B cell (primary cell): Measurements from ENCODE around the gene PTPRN2. TPM values are rescaled to one million over a fixed set of nuclear protein-coding genes. Genes with fewer than 3 reads are reported as not detected.
"Not testable (repeated sequence)": the region's sequence is repeated elsewhere in the genome, so short reads cannot be mapped to it uniquely, and the experiment has no call there.

Source experiments
- ATAC-seq: fragments of 200-7000 bp; cut with Tn5 transposase; one replicate; pipeline ENCODE4 v1.10.0; 2021; ENCODE audit warnings: low read depth, mild to moderate bottlenecking, moderate number of reproducible peaks, moderate library complexity
- CTCF ChIA-PET: fragments of 350-600 bp; sonication (Branson Sonifier 250); formaldehyde crosslinking; loops from one replicate; lab custom pipeline; 2021; ENCODE audit warnings: antibody characterized with exemption, inconsistent platforms; lab: Charles Lee
- POLR2A ChIA-PET: fragments of 350-600 bp; sonication (Branson Sonifier 250); formaldehyde crosslinking; loops from one replicate; lab custom pipeline; 2021; ENCODE audit warnings: antibody characterized with exemption; lab: Charles Lee
- DNase-seq: peaks from one replicate; pipeline ENCODE4 v3.0.0; 2013
- H2AFZ ChIP-seq: 2 replicates; pipeline ENCODE4 v1.6.1; 2012; ENCODE audit warnings: mild to moderate bottlenecking, low read depth, low read length; ENCODE audit not compliant: insufficient read depth, poor library complexity, severe bottlenecking
- H3K27ac ChIP-seq, 2 donors: 1 replicate in 1 of 2; 2 replicates in 1 of 2; pipeline ENCODE4 v1.5.1; 2012 to 2013; ENCODE audit warnings: low read length in 2 of 2, mild to moderate bottlenecking in 2 of 2, moderate library complexity in 1 of 2
- H3K27me3 ChIP-seq, 4 experiments: fragments of 200-600 bp in 1 of 4; sonication (generic) in 1 of 4; replicated peaks in 1 of 4; 1 replicate in 2 of 4; 2 replicates in 2 of 4; pipeline versions ENCODE4 v1.6.1 to v1.7.0; 2013 to 2016; ENCODE audit warnings: low read length in 3 of 4, mild to moderate bottlenecking in 2 of 4, mixed read lengths in 1 of 4, moderate library complexity in 1 of 4; ENCODE audit not compliant: insufficient read depth in 4 of 4, control insufficient read depth in 3 of 4; ENCODE audit errors: control extremely low read depth in 1 of 4
- H3K36me3 ChIP-seq, 2 experiments: replicated peaks in 1 of 2; 1 replicate in 1 of 2; 2 replicates in 1 of 2; pipeline versions ENCODE4 v1.6.1 to v1.7.1; 2013; ENCODE audit warnings: low read length in 1 of 2; ENCODE audit not compliant: insufficient read depth in 2 of 2, control insufficient read depth in 1 of 2; ENCODE audit errors: control extremely low read depth in 1 of 2, extremely low read depth in 1 of 2
- H3K4me1 ChIP-seq, 2 donors: fragments of 200-600 bp in 1 of 2; sonication (generic) in 1 of 2; 1 replicate in 1 of 2; 2 replicates in 1 of 2; pipeline versions ENCODE4 v1.5.1 to v1.6.1; 2013 to 2017; ENCODE audit warnings: low read length in 2 of 2; ENCODE audit not compliant: control insufficient read depth in 2 of 2, insufficient read depth in 2 of 2
- H3K4me2 ChIP-seq: replicated peaks from 2 replicates; pipeline ENCODE3; 2012; ENCODE audit warnings: mild to moderate bottlenecking, low read depth, low read length; ENCODE audit not compliant: poor library complexity, severe bottlenecking
- H3K4me3 ChIP-seq, 5 experiments: fragments of 200-600 bp in 1 of 5; sonication (generic) in 1 of 5; 1 replicate in 3 of 5; 2 replicates in 2 of 5; pipeline versions ENCODE4 v1.5.1 to v1.7.0; 2011 to 2016; ENCODE audit warnings: low read length in 4 of 5, mild to moderate bottlenecking in 4 of 5, low read depth in 2 of 5, control low read depth in 1 of 5, moderate library complexity in 1 of 5; ENCODE audit not compliant: insufficient read depth in 1 of 5; ENCODE audit errors: control extremely low read depth in 1 of 5, extremely low read depth in 1 of 5
- H3K79me2 ChIP-seq: fragments of 200-600 bp; sonication (generic); one replicate; pipeline ENCODE4 v1.6.0; 2016; ENCODE audit warnings: low read length; ENCODE audit not compliant: control insufficient read depth, insufficient read depth
- H3K9ac ChIP-seq: fragments of 200-600 bp; sonication (generic); 2 replicates; pipeline ENCODE4 v1.6.1; 2017; ENCODE audit warnings: mild to moderate bottlenecking, low read length, moderate library complexity
- H3K9me3 ChIP-seq, 3 donors: one replicate each; pipeline versions ENCODE4 v1.6.1 to v1.7.1; 2013; ENCODE audit warnings: low read length in 2 of 3; ENCODE audit not compliant: control insufficient read depth in 2 of 3, insufficient read depth in 1 of 3; ENCODE audit errors: control extremely low read depth in 1 of 3
- H4K20me1 ChIP-seq: 2 replicates; pipeline ENCODE4 v1.6.0; 2012; ENCODE audit warnings: mild to moderate bottlenecking, low read length; ENCODE audit not compliant: insufficient read depth, control insufficient read depth, poor library complexity, severe bottlenecking
- H3K27ac Mint-ChIP-seq: one replicate; pipeline ENCODE4 v1.8.0; 2021; ENCODE audit warnings: mixed read lengths
- H3K27me3 Mint-ChIP-seq: one replicate; pipeline ENCODE4 v1.8.0; 2021; ENCODE audit warnings: mixed read lengths
- H3K4me1 Mint-ChIP-seq: one replicate; pipeline ENCODE4 v1.8.0; 2021; ENCODE audit warnings: mixed read lengths
- H3K4me3 Mint-ChIP-seq: one replicate; pipeline ENCODE4 v1.8.0; 2021; ENCODE audit warnings: mixed read lengths
- H3K9me3 Mint-ChIP-seq: one replicate; pipeline ENCODE4 v1.8.0; 2022; ENCODE audit warnings: mixed read lengths; ENCODE audit not compliant: insufficient read depth
- CTCF ChIP-seq: fragments of 200-600 bp; IDR thresholded peaks from one replicate; pipeline ENCODE4 v1.8.0; 2022; ENCODE audit warnings: antibody characterized with exemption, mild to moderate bottlenecking
- EZH2 ChIP-seq: IDR thresholded peaks from 2 replicates; pipeline ENCODE4 v1.6.1; 2012; ENCODE audit warnings: borderline replicate concordance, low read depth, mild to moderate bottlenecking, moderate library complexity, low read length; ENCODE audit not compliant: insufficient read depth, poor library complexity, severe bottlenecking
- WGBS: methylation state at CpG from one replicate; pipeline ENCODE4 v1.1.5; 2013; ENCODE audit warnings: missing lambda C conversion rate; ENCODE audit not compliant: insufficient coverage; 5-methylcytosine and 5-hydroxymethylcytosine counted together
- intact Hi-C: fragments of 100-400 bp; cut with micrococcal nuclease; formaldehyde crosslinking; loops from one replicate; pipeline ENCODE4 v1.10.0; 2022
- polyA plus RNA-seq: library from polyadenylated mRNA; depleted of rRNA; stranded (reverse); fragments of >200 nt; gene quantifications from 2 replicates; pipeline ENCODE4 v1.2.3, GENCODE V29; 2012
- total RNA-seq, 2 donors: library from RNA; stranded (reverse); fragments of 120-200 nt in 1 of 2; gene quantifications; 1 replicate in 1 of 2; 2 replicates in 1 of 2; pipeline versions ENCODE4 v1.2.3 to v1.2.4, GENCODE V29; 2013 to 2022

PTPRN2 gene
- total and polyA plus RNA-seq, 2 donors (not counting 1 experiment from before 2014, with no cell fraction given) = 2.0 to 5.0 TPM

GRCh38 chr7:158160199-158160598, 427.4 kb downstream of the PTPRN2 start:
- Mint-ChIP-seq H3K4me3 (no peak overlapping the region), H3K9me3 (peaks cover 12% of the 10 kb centered on the region), H3K4me1 (no peaks in the 10 kb centered on the region), H3K27me3 (no peaks in the 10 kb centered on the region), H3K27ac (no peak overlapping the region)
- H3K27ac ChIP-seq = no peak overlapping the region
- no peaks in the 10 kb centered on the region for H4K20me1 ChIP-seq
- DNase-seq (no peak), ATAC-seq (no peak)
- no peaks in the 10 kb centered on the region for H3K27me3 ChIP-seq
- H3K9me3 ChIP-seq = peaks cover 0 to 52% (median 0%) of the 10 kb centered on the region in 3 donors
- ChIA-PET CTCF (no interaction called here), POLR2A (no interaction called here)
- H3K79me2 ChIP-seq = no peaks in the 10 kb centered on the region
- no peaks in the 10 kb centered on the region for H3K4me1 ChIP-seq
- H3K4me3 ChIP-seq = no peak overlapping the region
- H3K9ac ChIP-seq = no peak overlapping the region
- H3K36me3 ChIP-seq = no peaks in the 10 kb centered on the region
- H3K4me2 ChIP-seq = no peak overlapping the region
- no peak for TF ChIP-seq EZH2
- no peak for TF ChIP-seq CTCF
- intact Hi-C loops = no loop called here
- 71% methylated on average over 5 of the region's 5 CpGs for WGBS
- no peak overlapping the region for H2AFZ ChIP-seq

GRCh38 chr7:158157460-158157859, 430.2 kb downstream of the PTPRN2 start:
- no peak overlapping the region for H3K27ac ChIP-seq
- POLR2A ChIA-PET = no interaction called here
- ATAC-seq = no peak
- CTCF ChIA-PET = no interaction called here
- Mint-ChIP-seq H3K4me1 (no peaks in the 10 kb centered on the region), H3K27me3 (no peaks in the 10 kb centered on the region), H3K9me3 (peaks cover 7% of the 10 kb centered on the region), H3K27ac (no peak overlapping the region), H3K4me3 (no peak overlapping the region)
- H4K20me1 ChIP-seq = no peaks in the 10 kb centered on the region
- H3K36me3 ChIP-seq = no peaks in the 10 kb centered on the region
- no peak for DNase-seq
- WGBS = 87% methylated on average over 16 of the region's 16 CpGs
- H3K9me3 ChIP-seq = peaks cover 0 to 50% (median 0%) of the 10 kb centered on the region in 3 donors
- H3K27me3 ChIP-seq = no peaks in the 10 kb centered on the region
- no peak overlapping the region for H2AFZ ChIP-seq
- intact Hi-C loops = no loop called here
- H3K4me1 ChIP-seq = no peaks in the 10 kb centered on the region
- H3K9ac ChIP-seq = no peak overlapping the region
- H3K79me2 ChIP-seq = no peaks in the 10 kb centered on the region
- no peak overlapping the region for H3K4me2 ChIP-seq
- TF ChIP-seq CTCF = no peak
- TF ChIP-seq EZH2 = no peak
- H3K4me3 ChIP-seq = no peak overlapping the region

- POLR2A ChIA-PET, H2AFZ ChIP-seq, H3K79me2 ChIP-seq, H3K27ac Mint-ChIP-seq, H3K4me1 ChIP-seq, H3K27ac ChIP-seq, H3K9me3 Mint-ChIP-seq, H4K20me1 ChIP-seq, CTCF ChIA-PET, H3K27me3 ChIP-seq, H3K4me1 Mint-ChIP-seq, H3K4me2 ChIP-seq, H3K4me3 ChIP-seq, DNase-seq, H3K9ac ChIP-seq, H3K4me3 Mint-ChIP-seq, ATAC-seq, H3K36me3 ChIP-seq, H3K27me3 Mint-ChIP-seq, intact Hi-C loops: not testable (repeated sequence)
- H3K9me3 ChIP-seq = peaks cover 0 to 56% (median 0%) of the 10 kb centered on the region in 3 donors
- 73% methylated on average over 11 of the region's 17 CpGs for WGBS
Observed at GRCh38 chr7:158151273-158151672, 436.4 kb downstream of the PTPRN2 start.
